Endothelial cell of umbilical vein (primary cell): ENCODE data around the gene PYY. TPM values are rescaled to one million over a fixed set of nuclear protein-coding genes. Genes with fewer than 3 reads are reported as not detected.
A peak's percentile ranks its signal among the peaks of the same experiment; 100 is the strongest.

Experiments used
- BruUV-seq: library from RNA; stranded (reverse); fragments of 400-500 nt; replicated peaks from 2 replicates; lab custom pipeline; 2021; lab: Mats Ljungman, UMichigan
- CTCF ChIA-PET: fragments of 300-600, 350-600 bp; sonication (Branson Sonifier 250); formaldehyde crosslinking; loops from one replicate; lab custom pipeline; 2021; ENCODE audit warnings: antibody characterized with exemption, inconsistent platforms; lab: Charles Lee
- POLR2A ChIA-PET: fragments of 300-600, 350-600 bp; sonication (Branson Sonifier 250); formaldehyde crosslinking; loops from one replicate; lab custom pipeline; 2021; ENCODE audit warnings: antibody characterized with exemption, inconsistent platforms; lab: Charles Lee
- DNase-seq: peaks from one replicate; pipeline ENCODE4 v3.0.0-alpha.2; 2011; ENCODE audit warnings: low read depth, low spot score
- FAIRE-seq: peaks from 2 replicates; lab custom pipeline; 2011; peaks lifted over from hg19 to GRCh38; lab: Jason Lieb, UNC
- H2AFZ ChIP-seq: 2 replicates; pipeline ENCODE4 v1.6.0; 2012; ENCODE audit warnings: low read depth, low read length, control low read depth, inconsistent platforms
- H3K27ac ChIP-seq: 2 replicates; pipeline ENCODE4 v1.5.1; 2011; ENCODE audit warnings: low read depth, mild to moderate bottlenecking, control low read depth, low read length, moderate library complexity; ENCODE audit not compliant: insufficient read depth
- H3K27me3 ChIP-seq, 2 experiments: 2 replicates each; pipeline versions ENCODE4 v1.6.0 to v1.6.1; 2011; ENCODE audit warnings: low read length in 2 of 2, mixed read lengths in 1 of 2; ENCODE audit not compliant: control insufficient read depth in 2 of 2, insufficient read depth in 2 of 2
- H3K36me3 ChIP-seq, 2 experiments: 2 replicates in 1 of 2; 3 replicates in 1 of 2; pipeline ENCODE4 v1.5.1; 2011; ENCODE audit warnings: low read length in 2 of 2, mild to moderate bottlenecking in 1 of 2, moderate library complexity in 1 of 2; ENCODE audit not compliant: control insufficient read depth in 2 of 2, insufficient read depth in 2 of 2; ENCODE audit errors: extremely low read depth in 1 of 2
- H3K4me1 ChIP-seq: 3 replicates; pipeline ENCODE4 v1.5.1; 2011; ENCODE audit warnings: mild to moderate bottlenecking, low read length; ENCODE audit not compliant: control insufficient read depth, insufficient read depth; ENCODE audit errors: extremely low read depth
- H3K4me2 ChIP-seq: 2 replicates; pipeline ENCODE4 v1.6.1; 2011; ENCODE audit warnings: low read length, control low read depth, mixed read lengths; ENCODE audit not compliant: insufficient read depth
- H3K4me3 ChIP-seq, 3 experiments: fragments of 200-600 bp in 1 of 3; sonication (generic), shearing (Covaris generic) in 1 of 3; replicated peaks in 1 of 3; 2 replicates each; pipeline ENCODE4 v1.5.1; 2011 to 2016; ENCODE audit warnings: control low read depth in 3 of 3, low read length in 3 of 3, mild to moderate bottlenecking in 2 of 3, inconsistent platforms in 1 of 3, low read depth in 1 of 3, moderate library complexity in 1 of 3; ENCODE audit not compliant: insufficient read depth in 1 of 3
- H3K79me2 ChIP-seq: 2 replicates; pipeline ENCODE4 v1.6.0; 2012; ENCODE audit warnings: low read length, inconsistent platforms; ENCODE audit not compliant: control insufficient read depth, insufficient read depth
- H3K9ac ChIP-seq: replicated peaks from 2 replicates; pipeline ENCODE3; 2011; ENCODE audit warnings: low read length, control low read depth; ENCODE audit not compliant: insufficient read depth; ENCODE audit errors: extremely low read depth
- H3K9me1 ChIP-seq: replicated peaks from 3 replicates; pipeline ENCODE4 v1.6.0; 2011; ENCODE audit warnings: mild to moderate bottlenecking, low read length; ENCODE audit not compliant: control insufficient read depth, insufficient read depth; ENCODE audit errors: extremely low read depth
- H3K9me3 ChIP-seq: replicated peaks from 2 replicates; pipeline ENCODE4 v1.5.1; 2012; ENCODE audit warnings: low read length, inconsistent platforms; ENCODE audit not compliant: control insufficient read depth, insufficient read depth
- H4K20me1 ChIP-seq: replicated peaks from 2 replicates; pipeline ENCODE3; 2011; ENCODE audit warnings: mild to moderate bottlenecking, low read length; ENCODE audit not compliant: control insufficient read depth, insufficient read depth; ENCODE audit errors: extremely low read depth
- EZH2 ChIP-seq: IDR thresholded peaks from 2 replicates; pipeline ENCODE4 v1.6.1; 2012; ENCODE audit warnings: borderline replicate concordance, low read depth, mild to moderate bottlenecking, moderate library complexity, low read length, inconsistent platforms; ENCODE audit not compliant: severe bottlenecking
- FOS ChIP-seq: IDR thresholded peaks from 2 replicates; pipeline ENCODE4 v1.6.1; 2011; ENCODE audit warnings: mild to moderate bottlenecking, low read length, moderate library complexity, borderline replicate concordance; ENCODE audit not compliant: insufficient read depth
- GATA2 ChIP-seq: IDR thresholded peaks from 2 replicates; pipeline ENCODE4 v1.7.0; 2011; ENCODE audit warnings: low read depth, mild to moderate bottlenecking, moderate library complexity, mixed read lengths, low read length; ENCODE audit not compliant: insufficient read length, insufficient read depth
- JUN ChIP-seq: IDR thresholded peaks from 2 replicates; pipeline ENCODE4 v1.6.1; 2011; ENCODE audit warnings: borderline replicate concordance, low read depth; ENCODE audit not compliant: insufficient read length, insufficient read depth
- POLR2A ChIP-seq: IDR thresholded peaks from 2 replicates; pipeline ENCODE4 v1.6.1; 2012; ENCODE audit warnings: low read depth, mild to moderate bottlenecking, control low read depth, low read length
- dilution Hi-C: fragments of 300-500 bp; cut with MboI; formaldehyde crosslinking; loops from one replicate; pipeline ENCODE4 v1.15.0; 2019; ENCODE audit warnings: low sequenced_read_pairs; ENCODE audit not compliant: extremely low pct_ligation_motif_present
- intact Hi-C: fragments of 100-400 bp; cut with micrococcal nuclease; formaldehyde crosslinking; loops from one replicate; pipeline ENCODE4 v1.10.0; 2022
- polyA plus RNA-seq, 4 experiments: library from polyadenylated mRNA; depleted of rRNA in 3 of 4; stranded (reverse) in 3 of 4; unstranded in 1 of 4; fragments of >200 nt; gene quantifications; 2 replicates each; pipeline versions ENCODE4 v1.2.1 to v1.2.3, GENCODE V29; 2011 to 2012; ENCODE audit warnings: missing spikeins in 1 of 4
- total RNA-seq: library from RNA; stranded (reverse); gene quantifications from 2 replicates; pipeline ENCODE4 v1.2.3, GENCODE V29; 2021
- TF ChIP-seq, protein P1 (sequence below), 2 donors: IDR thresholded peaks; 1 replicate in 1 of 2; 2 replicates in 1 of 2; pipeline ENCODE4 v1.5.1; 2011; ENCODE audit warnings: low read length in 2 of 2, mild to moderate bottlenecking in 2 of 2, moderate library complexity in 2 of 2, control low read depth in 1 of 2, inconsistent platforms in 1 of 2, low read depth in 1 of 2; ENCODE audit not compliant: insufficient read depth in 1 of 2; ENCODE audit errors: extremely low read depth in 1 of 2
- TF ChIP-seq, protein P2 (sequence below): IDR thresholded peaks from 2 replicates; pipeline ENCODE4 v1.6.1; 2011; ENCODE audit not compliant: insufficient read depth, insufficient read length

PYY gene
- total and polyA plus RNA-seq, 2 donors (not counting 3 experiments of a cell fraction or from before 2014, with no cell fraction given) = not detected

DNA sequence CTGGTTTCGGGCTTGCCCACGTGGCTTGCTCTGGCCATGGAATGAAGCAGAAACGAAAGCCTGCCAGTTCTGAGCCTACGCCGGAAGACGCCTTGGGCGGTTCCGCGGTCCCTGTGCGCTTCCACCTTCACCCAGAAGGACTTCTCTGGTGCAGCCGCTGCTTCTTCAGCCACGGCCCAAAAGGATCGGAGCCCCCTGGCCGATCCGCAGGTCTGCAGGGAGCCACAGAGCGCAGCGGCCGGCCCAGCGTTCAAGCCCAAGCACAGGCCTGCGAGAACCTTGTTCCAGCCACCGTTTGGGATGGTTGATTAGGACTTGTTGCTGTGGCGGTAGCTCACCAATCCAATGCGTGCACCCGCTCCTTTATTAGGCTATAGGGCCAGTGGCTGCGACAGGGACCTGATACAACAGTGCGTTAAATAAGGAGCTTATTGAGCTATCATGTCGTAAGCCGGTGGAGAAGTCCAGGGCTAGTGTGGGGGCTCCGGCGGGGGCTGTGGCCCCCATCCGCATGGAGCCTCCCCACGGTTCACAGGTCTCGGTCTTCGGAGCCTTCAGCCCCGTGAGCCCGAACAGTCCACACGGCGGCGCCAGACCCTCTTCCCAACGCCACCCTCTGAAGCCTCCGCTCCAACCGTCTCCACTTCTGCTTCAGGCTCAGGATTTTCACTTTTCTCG, 36.3 kb downstream of the PYY start:
- DNase-seq (peak; percentile 32), FAIRE-seq (peak; percentile 72)
- Histone ChIP-seq H3K4me2 (peak overlapping the region; percentile 9), H3K4me1 (no peaks in the 10 kb centered on the region), H3K9me1 (no peaks in the 10 kb centered on the region), H2AFZ (peak overlapping the region; percentile 47), H3K9ac (no peak overlapping the region), H3K4me3 (no peak overlapping the region), H3K79me2 (no peaks in the 10 kb centered on the region), H4K20me1 (no peaks in the 10 kb centered on the region), H3K36me3 (no peaks in the 10 kb centered on the region), H3K9me3 (no peaks in the 10 kb centered on the region), H3K27ac (no peak overlapping the region), H3K27me3 (peaks cover 15 to 23% of the 10 kb centered on the region in 2 experiments)
- ChIA-PET CTCF (interaction anchor here (1.4 kb wide), 1 partner anchor 81 kb away, joined by 3 read pairs; no protein-coding TSS in a partner anchor), POLR2A (no interaction called here)
- dilution Hi-C loops (no loop called here), intact Hi-C loops (no loop called here)
- no peak for TF ChIP-seq FOS
- TF ChIP-seq, protein P1, sequence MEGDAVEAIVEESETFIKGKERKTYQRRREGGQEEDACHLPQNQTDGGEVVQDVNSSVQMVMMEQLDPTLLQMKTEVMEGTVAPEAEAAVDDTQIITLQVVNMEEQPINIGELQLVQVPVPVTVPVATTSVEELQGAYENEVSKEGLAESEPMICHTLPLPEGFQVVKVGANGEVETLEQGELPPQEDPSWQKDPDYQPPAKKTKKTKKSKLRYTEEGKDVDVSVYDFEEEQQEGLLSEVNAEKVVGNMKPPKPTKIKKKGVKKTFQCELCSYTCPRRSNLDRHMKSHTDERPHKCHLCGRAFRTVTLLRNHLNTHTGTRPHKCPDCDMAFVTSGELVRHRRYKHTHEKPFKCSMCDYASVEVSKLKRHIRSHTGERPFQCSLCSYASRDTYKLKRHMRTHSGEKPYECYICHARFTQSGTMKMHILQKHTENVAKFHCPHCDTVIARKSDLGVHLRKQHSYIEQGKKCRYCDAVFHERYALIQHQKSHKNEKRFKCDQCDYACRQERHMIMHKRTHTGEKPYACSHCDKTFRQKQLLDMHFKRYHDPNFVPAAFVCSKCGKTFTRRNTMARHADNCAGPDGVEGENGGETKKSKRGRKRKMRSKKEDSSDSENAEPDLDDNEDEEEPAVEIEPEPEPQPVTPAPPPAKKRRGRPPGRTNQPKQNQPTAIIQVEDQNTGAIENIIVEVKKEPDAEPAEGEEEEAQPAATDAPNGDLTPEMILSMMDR (IDR thresholded peaks at IDR 0.05; ENCODE audit: extremely low read depth in 1 of 2, insufficient read depth in 1 of 2, low read depth in 1 of 2, low read length in 2 of 2) = peak; percentile 41 to 81
- no peak for TF ChIP-seq GATA2
- no peak for TF ChIP-seq JUN
- peak; percentile 46 for TF ChIP-seq EZH2
- TF ChIP-seq, protein P2, sequence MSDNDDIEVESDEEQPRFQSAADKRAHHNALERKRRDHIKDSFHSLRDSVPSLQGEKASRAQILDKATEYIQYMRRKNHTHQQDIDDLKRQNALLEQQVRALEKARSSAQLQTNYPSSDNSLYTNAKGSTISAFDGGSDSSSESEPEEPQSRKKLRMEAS = no peak
- TF ChIP-seq POLR2A = no peak
- no TSS peak for BruUV-seq
